Measurements from ENCODE around the gene ALDH3B1. TPM values are rescaled to one million over a fixed set of nuclear protein-coding genes. Genes with fewer than 3 reads are reported as not detected.

ALDH3B1 gene
- total RNA-seq, 1 experiment from 2014 or later = 0.35 TPM

- Histone ChIP-seq H3K36me3 (replicated peaks; ENCODE audit: control insufficient read depth, insufficient read depth, low read length) (no peaks in the 10 kb centered on the region; the same call in 1 of the 2 replicates), H3K27me3 (ENCODE audit: control insufficient read depth, insufficient read depth, low read length) (no peaks in the 10 kb centered on the region), H3K4me3 (ENCODE audit: insufficient read depth, low read depth, low read length) (peak overlapping the region; percentile 68)
- DNase-seq = peak; percentile 84
These were observed 29.5 kb downstream of the ALDH3B1 start for GRCh38 chr11:68039526-68040086.

GRCh38 chr11:68040101-68040956 is 30.2 kb downstream of the ALDH3B1 start:
- Histone ChIP-seq H3K4me3 (ENCODE audit: insufficient read depth, low read depth, low read length) (no peak overlapping the region), H3K36me3 (replicated peaks; ENCODE audit: control insufficient read depth, insufficient read depth, low read length) (no peaks in the 10 kb centered on the region; the same call in 1 of the 2 replicates), H3K27me3 (ENCODE audit: control insufficient read depth, insufficient read depth, low read length) (no peaks in the 10 kb centered on the region)
- DNase-seq = peak; percentile 91

- DNase-seq = peak; percentile 71
- Histone ChIP-seq H3K27me3 (ENCODE audit: control insufficient read depth, insufficient read depth, low read length) (no peaks in the 10 kb centered on the region), H3K36me3 (replicated peaks; ENCODE audit: control insufficient read depth, insufficient read depth, low read length) (no peaks in the 10 kb centered on the region), H3K4me3 (ENCODE audit: insufficient read depth, low read depth, low read length) (no peak overlapping the region)
These were observed 30.9 kb downstream of the ALDH3B1 start for GRCh38 chr11:68040957-68041591.

- DNase-seq = peak; percentile 71
- Histone ChIP-seq H3K4me3 (ENCODE audit: insufficient read depth, low read depth, low read length) (no peak overlapping the region), H3K27me3 (ENCODE audit: control insufficient read depth, insufficient read depth, low read length) (no peaks in the 10 kb centered on the region), H3K36me3 (replicated peaks; ENCODE audit: control insufficient read depth, insufficient read depth, low read length) (no peaks in the 10 kb centered on the region)
These were observed 31.6 kb downstream of the ALDH3B1 start for GRCh38 chr11:68041617-68042218.

- Histone ChIP-seq H3K27me3 (ENCODE audit: control insufficient read depth, insufficient read depth, low read length) (no peaks in the 10 kb centered on the region), H3K4me3 (ENCODE audit: insufficient read depth, low read depth, low read length) (no peak overlapping the region), H3K36me3 (replicated peaks; ENCODE audit: control insufficient read depth, insufficient read depth, low read length) (no peaks in the 10 kb centered on the region)
- peak; percentile 74 for DNase-seq
These were observed 32.3 kb downstream of the ALDH3B1 start for GRCh38 chr11:68042219-68043028.

- no peak overlapping the region for H3K4me3 ChIP-seq (ENCODE audit: insufficient read depth, low read depth, low read length)
- DNase-seq = peak; percentile 67
- H3K27me3 ChIP-seq (ENCODE audit: control insufficient read depth, insufficient read depth, low read length) = no peaks in the 10 kb centered on the region
- no peaks in the 10 kb centered on the region for H3K36me3 ChIP-seq (replicated peaks; ENCODE audit: control insufficient read depth, insufficient read depth, low read length)
These were observed 32.9 kb downstream of the ALDH3B1 start for GRCh38 chr11:68043029-68043348.

- Histone ChIP-seq H3K4me3 (ENCODE audit: insufficient read depth, low read depth, low read length) (no peak overlapping the region), H3K27me3 (ENCODE audit: control insufficient read depth, insufficient read depth, low read length) (no peaks in the 10 kb centered on the region)
- DNase-seq = peak; percentile 78
These were observed 33.4 kb downstream of the ALDH3B1 start for GRCh38 chr11:68043349-68044144.

GRCh38 chr11:68044145-68044813 is 34.2 kb downstream of the ALDH3B1 start:
- no peaks in the 10 kb centered on the region for H3K27me3 ChIP-seq (ENCODE audit: control insufficient read depth, insufficient read depth, low read length)
- no peak overlapping the region for H3K4me3 ChIP-seq (ENCODE audit: insufficient read depth, low read depth, low read length)
- no peaks in the 10 kb centered on the region for H3K36me3 ChIP-seq (replicated peaks; ENCODE audit: control insufficient read depth, insufficient read depth, low read length)
- DNase-seq = peak; percentile 85

More at GRCh38 chr11:68043349-68044144, 33.4 kb downstream of the ALDH3B1 start:
- H3K36me3 ChIP-seq (replicated peaks; ENCODE audit: control insufficient read depth, insufficient read depth, low read length) = no peaks in the 10 kb centered on the region

GRCh38 chr11:68044898-68045351 is 34.8 kb downstream of the ALDH3B1 start:
- Histone ChIP-seq H3K36me3 (replicated peaks; ENCODE audit: control insufficient read depth, insufficient read depth, low read length) (no peaks in the 10 kb centered on the region), H3K4me3 (ENCODE audit: insufficient read depth, low read depth, low read length) (no peak overlapping the region), H3K27me3 (ENCODE audit: control insufficient read depth, insufficient read depth, low read length) (no peaks in the 10 kb centered on the region)
- peak; percentile 65 for DNase-seq

GRCh38 chr11:68047437-68048290 is 37.5 kb downstream of the ALDH3B1 start:
- no peaks in the 10 kb centered on the region for H3K36me3 ChIP-seq (replicated peaks; ENCODE audit: control insufficient read depth, insufficient read depth, low read length)
- no peak overlapping the region for H3K4me3 ChIP-seq (ENCODE audit: insufficient read depth, low read depth, low read length)
- DNase-seq = peak; percentile 64
- no peaks in the 10 kb centered on the region for H3K27me3 ChIP-seq (ENCODE audit: control insufficient read depth, insufficient read depth, low read length)

GRCh38 chr11:68048681-68049508 is 38.8 kb downstream of the ALDH3B1 start:
- H3K4me3 ChIP-seq (ENCODE audit: insufficient read depth, low read depth, low read length) = no peak overlapping the region
- H3K36me3 ChIP-seq (replicated peaks; ENCODE audit: control insufficient read depth, insufficient read depth, low read length) = peaks cover 5% of the 10 kb centered on the region
- DNase-seq = peak; percentile 69
- no peaks in the 10 kb centered on the region for H3K27me3 ChIP-seq (ENCODE audit: control insufficient read depth, insufficient read depth, low read length)
